ENCODE measurements around the gene RUNX2.

RUNX2 gene

GRCh38 chr6:45563041-45563440 is 234.9 kb downstream of the RUNX2 start:
- no peak for DNase-seq

GRCh38 chr6:45563844-45564243 is 235.7 kb downstream of the RUNX2 start:
- no peak for DNase-seq

GRCh38 chr6:45566882-45567281 is 238.8 kb downstream of the RUNX2 start:
- no peak for DNase-seq

- no peak for DNase-seq
Observed at GRCh38 chr6:45567879-45568278, 239.7 kb downstream of the RUNX2 start.

GRCh38 chr6:45568626-45569025 is 240.5 kb downstream of the RUNX2 start:
- no peak for DNase-seq

GRCh38 chr6:45569210-45569945 is 241.2 kb downstream of the RUNX2 start:
- no peak for DNase-seq

- no peak for DNase-seq
Observed at GRCh38 chr6:45571159-45571558, 243.0 kb downstream of the RUNX2 start.

GRCh38 chr6:45572833-45573232 is 244.7 kb downstream of the RUNX2 start:
- no peak for DNase-seq

GRCh38 chr6:45574014-45574461 is 245.9 kb downstream of the RUNX2 start:
- no peak for DNase-seq

- no peak for DNase-seq
Observed at GRCh38 chr6:45574885-45575284, 246.8 kb downstream of the RUNX2 start.

GRCh38 chr6:45576648-45577624 is 248.8 kb downstream of the RUNX2 start:
- DNase-seq = no peak

GRCh38 chr6:45577836-45578504 is 249.8 kb downstream of the RUNX2 start:
- DNase-seq = no peak

- DNase-seq = no peak
Observed at GRCh38 chr6:45584127-45584526, 256.0 kb downstream of the RUNX2 start.

- peak; percentile 22 to 92 (median 58) for DNase-seq
Observed at GRCh38 chr6:45586216-45587171, 258.4 kb downstream of the RUNX2 start.

- DNase-seq = no peak
Observed at GRCh38 chr6:45587229-45588060, 259.3 kb downstream of the RUNX2 start.

- no peak for DNase-seq
Observed at GRCh38 chr6:45589367-45589766, 261.2 kb downstream of the RUNX2 start.

GRCh38 chr6:45590226-45590625 is 262.1 kb downstream of the RUNX2 start:
- DNase-seq = no peak

- no peak for DNase-seq
Observed at GRCh38 chr6:45590696-45591184, 262.6 kb downstream of the RUNX2 start.

- no peak for DNase-seq
Observed at GRCh38 chr6:45591306-45591705, 263.2 kb downstream of the RUNX2 start.

- DNase-seq = no peak
Observed at GRCh38 chr6:45591890-45592289, 263.8 kb downstream of the RUNX2 start.

- no peak for DNase-seq
Observed at GRCh38 chr6:45592991-45593390, 264.9 kb downstream of the RUNX2 start.

All from stimulated activated naive CD4-positive, alpha-beta T cell (primary cell).